ENCODE data around the gene DNASE2B. TPM values are rescaled to one million over a fixed set of nuclear protein-coding genes. Genes with fewer than 3 reads are reported as not detected.
A peak's percentile ranks its signal among the peaks of the same experiment; 100 is the strongest.

DNASE2B gene
- total RNA-seq, 1 donor: not detected

- no peak for TF ChIP-seq CTCF (IDR thresholded peaks at IDR 0.05; ENCODE audit: insufficient read depth, low read length)
- no peak overlapping the region for H3K4me3 ChIP-seq (ENCODE audit: low read depth, low read length)
- no peak for DNase-seq (ENCODE audit: low read depth)
These were observed 28.1 kb downstream of the DNASE2B start for GRCh38 chr1:84426376-84426775.

- DNase-seq (ENCODE audit: low read depth): no peak
- no peak overlapping the region for H3K4me3 ChIP-seq (ENCODE audit: low read depth, low read length)
- no peak for TF ChIP-seq CTCF (IDR thresholded peaks at IDR 0.05; ENCODE audit: insufficient read depth, low read length)
These were observed 29.2 kb downstream of the DNASE2B start for GRCh38 chr1:84427250-84428188.

- H3K4me3 ChIP-seq (ENCODE audit: low read depth, low read length): no peak overlapping the region
- no peak for TF ChIP-seq CTCF (IDR thresholded peaks at IDR 0.05; ENCODE audit: insufficient read depth, low read length)
- DNase-seq (ENCODE audit: low read depth): no peak
These were observed 30.0 kb downstream of the DNASE2B start for GRCh38 chr1:84428235-84428634.

- no peak for DNase-seq (ENCODE audit: low read depth)
- H3K4me3 ChIP-seq (ENCODE audit: low read depth, low read length): no peak overlapping the region
- TF ChIP-seq CTCF (IDR thresholded peaks at IDR 0.05; ENCODE audit: insufficient read depth, low read length): no peak
These were observed 30.9 kb downstream of the DNASE2B start for GRCh38 chr1:84429231-84429630.

- no peak for DNase-seq (ENCODE audit: low read depth)
- no peak for TF ChIP-seq CTCF (IDR thresholded peaks at IDR 0.05; ENCODE audit: insufficient read depth, low read length)
- no peak overlapping the region for H3K4me3 ChIP-seq (ENCODE audit: low read depth, low read length)
These were observed 32.3 kb downstream of the DNASE2B start for GRCh38 chr1:84430546-84430945.

- no peak overlapping the region for H3K4me3 ChIP-seq (ENCODE audit: low read depth, low read length)
- peak; percentile 72 for TF ChIP-seq CTCF (IDR thresholded peaks at IDR 0.05; ENCODE audit: insufficient read depth, low read length)
- peak; percentile 87 for DNase-seq (ENCODE audit: low read depth)
These were observed 35.2 kb downstream of the DNASE2B start for GRCh38 chr1:84433258-84434080.

Measured in fibroblast of the aortic adventitia (primary cell).